GM18858 (cell line): Measurements from ENCODE around the gene ATP5MG.
A peak's percentile ranks its signal among the peaks of the same experiment; 100 is the strongest.
"Not testable (repeated sequence)": the region's sequence is repeated elsewhere in the genome, so short reads cannot be mapped to it uniquely, and the experiment has no call there.

Source experiments
- ATAC-seq: cut with Tn5 transposase; IDR thresholded peaks from one replicate; pipeline ENCODE4 v1.9.1; 2021; ENCODE audit not compliant: unreplicated experiment

ATP5MG gene

GRCh38 chr11:118401151-118401879 lies at the start of gene ATP5MG:
TSS of gene ATP5MG (plus strand) at chr11:118401606. CDS start at chr11:118401666, 60 bp downstream.
- ATAC-seq: no peak

GRCh38 chr11:118353084-118353710 lies 48.2 kb upstream of the ATP5MG start:
- no peak for ATAC-seq

GRCh38 chr11:118358071-118358470 lies 43.3 kb upstream of the ATP5MG start:
- no peak for ATAC-seq

GRCh38 chr11:118359295-118359958 lies 42.0 kb upstream of the ATP5MG start, which contains the start of gene UBE4A:
TSS of gene UBE4A (plus strand) at chr11:118359600. CDS start at chr11:118365081, 5,481 bp downstream.
- ATAC-seq: peak; percentile 63

GRCh38 chr11:118364956-118365615 lies 36.3 kb upstream of the ATP5MG start:
- ATAC-seq: no peak

- no peak for ATAC-seq
Observed at GRCh38 chr11:118366287-118366686, 35.1 kb upstream of the ATP5MG start.

GRCh38 chr11:118370774-118371173 lies 30.6 kb upstream of the ATP5MG start:
- ATAC-seq: no peak

GRCh38 chr11:118373263-118373662 lies 28.1 kb upstream of the ATP5MG start:
- ATAC-seq: no peak

GRCh38 chr11:118373871-118374270 lies 27.5 kb upstream of the ATP5MG start:
- ATAC-seq: no peak

- ATAC-seq: no peak
Observed at GRCh38 chr11:118374729-118375128, 26.7 kb upstream of the ATP5MG start.

- no peak for ATAC-seq
Observed at GRCh38 chr11:118375978-118376377, 25.4 kb upstream of the ATP5MG start.

GRCh38 chr11:118379497-118379896 lies 21.9 kb upstream of the ATP5MG start:
- ATAC-seq: no peak

- ATAC-seq: no peak
Observed at GRCh38 chr11:118380571-118380970, 20.8 kb upstream of the ATP5MG start.

GRCh38 chr11:118382954-118383353 lies 18.5 kb upstream of the ATP5MG start:
- ATAC-seq: no peak

GRCh38 chr11:118383657-118384056 lies 17.7 kb upstream of the ATP5MG start:
- no peak for ATAC-seq

- ATAC-seq: no peak
Observed at GRCh38 chr11:118396097-118396501, 5.3 kb upstream of the ATP5MG start.

- ATAC-seq: no peak
Observed at GRCh38 chr11:118397448-118397847, 4.0 kb upstream of the ATP5MG start.

GRCh38 chr11:118398791-118399559 lies 2.4 kb upstream of the ATP5MG start:
- no peak for ATAC-seq

- no peak for ATAC-seq
Observed at GRCh38 chr11:118401880-118402590, 629 bp downstream of the ATP5MG start.

- ATAC-seq: not testable (repeated sequence)
Observed at GRCh38 chr11:118402594-118402993, 1.2 kb downstream of the ATP5MG start.
